SW 1271 (cell line): Measurements from ENCODE around the gene SUV39H1.
"Not testable (repeated sequence)": the region's sequence is repeated elsewhere in the genome, so short reads cannot be mapped to it uniquely, and the experiment has no call there.

Experiments
- DNase-seq, 2 experiments: peaks; one replicate each; lab custom pipeline; 2025; lab: John Stamatoyannopoulos, UW

SUV39H1 gene

DNA sequence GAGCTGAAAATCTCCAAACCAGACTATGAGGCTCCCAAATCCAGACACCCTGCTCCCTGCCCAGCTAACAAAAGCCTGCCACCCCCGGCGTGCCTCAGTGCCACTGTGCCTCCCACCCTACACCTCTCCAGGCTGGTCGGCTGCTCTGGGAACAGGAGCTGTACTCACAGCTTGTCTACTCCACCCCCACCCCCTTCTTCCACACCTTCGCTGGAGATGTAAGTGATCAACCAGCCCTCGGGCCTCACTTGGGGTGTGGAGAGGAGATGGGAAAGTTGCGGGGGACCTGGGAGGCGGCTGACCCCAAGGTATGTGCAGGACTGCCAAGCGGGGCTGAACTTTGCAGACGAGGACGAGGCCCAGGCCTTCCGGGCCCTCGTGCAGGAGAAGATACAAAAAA, 11.1 kb upstream of the SUV39H1 start:
- no peak for DNase-seq

DNA sequence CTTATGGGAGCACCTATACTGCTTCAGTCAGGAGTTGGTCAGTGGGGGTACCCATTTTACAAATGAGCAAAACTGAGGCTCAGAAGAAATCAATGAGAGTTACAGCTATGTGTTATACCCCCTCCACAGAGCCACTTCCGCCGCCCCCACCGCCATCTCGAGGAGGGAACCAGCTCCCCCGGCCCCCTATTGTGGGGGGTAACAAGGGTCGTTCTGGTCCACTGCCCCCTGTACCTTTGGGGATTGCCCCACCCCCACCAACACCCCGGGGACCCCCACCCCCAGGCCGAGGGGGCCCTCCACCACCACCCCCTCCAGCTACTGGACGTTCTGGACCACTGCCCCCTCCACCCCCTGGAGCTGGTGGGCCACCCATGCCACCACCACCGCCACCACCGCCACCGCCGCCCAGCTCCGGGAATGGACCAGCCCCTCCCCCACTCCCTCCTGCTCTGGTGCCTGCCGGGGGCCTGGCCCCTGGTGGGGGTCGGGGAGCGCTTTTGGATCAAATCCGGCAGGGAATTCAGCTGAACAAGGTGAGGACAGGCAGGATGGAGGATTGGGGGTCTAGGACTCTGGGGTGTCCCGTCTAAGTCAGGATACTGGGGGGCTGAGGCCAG, 7.9 kb upstream of the SUV39H1 start:
- no peak for DNase-seq

DNA sequence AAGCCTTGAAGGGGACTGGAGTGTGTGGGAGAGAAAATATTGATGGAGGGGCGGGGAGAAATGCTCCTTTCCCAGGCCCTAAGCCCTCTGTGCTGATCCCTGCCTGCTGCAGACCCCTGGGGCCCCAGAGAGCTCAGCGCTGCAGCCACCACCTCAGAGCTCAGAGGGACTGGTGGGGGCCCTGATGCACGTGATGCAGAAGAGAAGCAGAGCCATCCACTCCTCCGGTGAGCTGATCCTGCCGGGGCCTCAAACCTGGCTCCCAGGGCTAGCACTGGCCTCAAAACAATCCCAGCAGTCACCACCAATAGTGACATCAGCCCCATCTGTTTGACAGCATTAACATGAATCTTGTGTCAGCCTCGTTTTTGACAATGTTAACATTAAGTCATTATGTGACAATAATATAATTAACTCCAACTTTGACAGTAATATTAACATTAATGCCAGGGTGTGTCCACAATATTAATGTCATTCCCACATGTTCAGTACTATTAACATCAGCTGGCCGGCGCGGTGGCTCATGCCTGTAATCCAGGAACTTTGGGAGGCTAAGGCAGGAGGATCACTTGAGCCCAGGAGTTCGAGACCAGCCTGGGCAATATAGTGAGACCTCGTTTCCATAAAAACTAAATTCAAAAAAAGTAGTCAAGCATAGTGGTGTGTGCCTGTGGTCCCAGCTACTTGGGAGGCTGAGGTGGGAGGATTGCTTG, 7.2 kb upstream of the SUV39H1 start:
- DNase-seq: no peak

DNA sequence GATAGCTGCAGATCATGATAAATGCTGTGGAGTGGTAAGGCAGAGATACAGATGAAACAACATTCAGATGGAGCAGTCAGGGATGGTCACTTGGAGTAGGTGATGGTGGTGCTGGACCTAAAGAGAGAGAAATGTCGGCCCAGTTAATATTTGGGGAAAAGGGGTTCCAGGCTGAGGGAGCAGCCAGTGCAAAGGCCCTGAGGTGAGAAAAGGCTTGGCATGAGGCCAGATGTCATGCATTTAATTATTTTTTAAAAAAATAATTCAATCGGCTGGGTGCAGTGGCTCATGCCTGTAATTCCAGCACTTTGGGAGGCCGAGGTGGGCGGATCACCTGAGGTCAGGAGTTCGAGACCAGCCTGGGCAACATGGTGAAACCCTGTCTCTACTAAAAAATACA, 4.8 kb upstream of the SUV39H1 start:
- DNase-seq: not testable (repeated sequence)

DNA sequence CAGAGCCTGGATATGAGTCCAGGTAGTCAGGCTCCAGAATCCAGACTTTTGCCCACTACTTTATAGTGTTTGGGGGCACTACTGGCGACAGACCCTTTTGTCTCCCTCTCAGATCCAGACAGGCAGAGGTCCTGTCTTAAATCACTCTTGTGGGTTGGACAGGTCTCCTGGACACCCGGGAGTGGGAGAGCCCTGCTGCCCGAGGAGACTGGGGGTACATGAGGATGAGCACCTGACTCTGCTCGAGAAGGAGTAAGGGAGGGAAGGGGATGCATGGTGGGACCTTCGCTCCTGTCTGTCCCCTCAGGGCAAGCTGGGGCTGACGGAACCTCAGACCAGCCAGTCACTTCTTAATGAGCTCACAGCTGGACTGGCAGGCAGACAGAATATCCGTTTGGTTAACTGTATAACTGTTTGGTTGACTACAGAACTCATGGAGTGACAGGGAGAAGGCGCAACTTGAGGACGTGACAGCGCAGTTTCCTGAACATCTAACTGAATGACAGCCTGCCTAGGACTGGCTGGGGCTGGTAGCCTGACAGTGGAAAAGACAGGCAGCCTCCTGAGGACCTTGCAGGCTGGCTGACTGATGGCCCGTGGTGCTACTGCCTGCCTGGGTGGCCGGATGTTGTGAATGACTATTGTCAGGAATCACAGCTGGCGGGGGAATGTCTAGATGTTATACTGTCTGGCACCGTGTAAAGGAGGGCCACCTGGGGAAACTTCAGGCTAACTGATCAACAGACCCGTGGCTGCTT, 1.6 kb upstream of the SUV39H1 start:
- no peak for DNase-seq

DNA sequence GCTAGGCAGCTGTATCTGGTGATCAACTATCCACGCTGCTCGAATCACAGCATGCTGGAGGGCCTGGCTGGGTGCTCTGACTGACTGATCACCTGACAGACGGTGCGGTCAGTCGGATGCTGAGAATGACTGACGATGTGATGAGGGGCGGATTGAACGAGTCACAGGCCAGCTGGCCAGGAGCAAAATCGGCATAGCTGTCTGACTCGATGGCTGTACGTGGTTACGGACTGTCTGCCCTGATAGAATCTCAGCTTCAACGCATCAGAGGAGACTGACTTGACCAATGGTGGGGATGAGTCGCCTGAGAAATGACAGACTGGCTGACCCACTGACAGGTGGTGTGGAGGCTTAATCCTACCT, 1.0 kb upstream of the SUV39H1 start:
- DNase-seq: no peak

DNA sequence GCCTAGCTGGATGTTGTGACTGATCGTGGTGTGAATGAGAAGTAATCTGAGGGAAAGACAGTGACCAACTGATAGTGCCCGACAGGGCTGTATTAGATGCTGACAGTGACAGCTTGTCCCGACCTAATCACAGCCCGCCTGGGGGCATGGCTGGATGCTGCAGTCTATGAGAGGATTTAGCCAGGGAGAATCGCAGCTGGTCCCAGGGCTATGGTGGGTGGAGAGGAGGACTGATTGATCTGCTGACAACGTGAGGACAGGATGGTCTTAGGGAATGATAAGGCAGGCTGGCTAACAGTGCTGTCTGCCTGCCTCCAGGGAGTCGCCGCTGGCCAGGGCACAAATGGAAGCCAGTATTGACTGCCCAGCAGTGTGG, 621 bp upstream of the SUV39H1 start:
- DNase-seq: no peak

DNA sequence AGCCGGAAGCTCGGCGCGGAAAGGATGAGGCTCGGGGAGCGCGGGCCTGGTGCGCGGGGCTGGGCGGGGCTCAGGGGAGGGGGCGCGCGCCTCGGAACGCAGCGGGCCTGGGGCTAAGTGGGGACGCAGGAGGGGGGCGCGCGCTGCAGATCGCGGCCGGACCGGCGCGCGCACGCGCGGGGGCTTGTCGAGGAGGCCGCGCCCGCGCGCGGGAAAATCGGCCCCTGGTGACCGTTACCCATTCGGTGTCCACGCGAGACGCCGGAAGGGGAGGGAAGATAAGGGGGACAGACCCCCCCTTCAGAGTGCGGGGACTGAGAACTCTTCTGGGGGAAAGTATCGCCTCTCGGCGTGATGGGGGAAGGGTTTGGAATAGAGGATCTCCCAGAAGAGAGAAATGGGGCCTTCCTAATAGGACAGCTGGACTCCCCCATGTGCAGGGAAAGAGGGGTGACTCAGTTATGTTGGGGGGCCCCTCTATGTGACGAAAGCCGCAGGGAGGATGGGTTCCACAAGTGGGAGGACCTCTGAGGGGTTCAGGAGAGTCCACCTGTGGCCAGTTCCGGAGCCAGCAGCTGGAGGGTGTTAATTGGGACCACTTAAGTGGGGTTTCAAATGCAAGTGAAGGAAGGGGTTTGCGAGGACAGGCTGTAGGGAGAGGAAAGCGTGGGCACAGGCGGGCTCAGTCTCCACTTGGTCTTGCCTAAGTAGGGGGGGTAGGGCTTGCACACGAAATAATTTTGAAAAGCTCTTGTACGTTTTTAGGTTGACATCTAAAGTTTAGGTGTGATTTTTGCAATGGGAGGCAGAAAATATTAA, 584 bp downstream of the SUV39H1 start:
- no peak for DNase-seq

DNA sequence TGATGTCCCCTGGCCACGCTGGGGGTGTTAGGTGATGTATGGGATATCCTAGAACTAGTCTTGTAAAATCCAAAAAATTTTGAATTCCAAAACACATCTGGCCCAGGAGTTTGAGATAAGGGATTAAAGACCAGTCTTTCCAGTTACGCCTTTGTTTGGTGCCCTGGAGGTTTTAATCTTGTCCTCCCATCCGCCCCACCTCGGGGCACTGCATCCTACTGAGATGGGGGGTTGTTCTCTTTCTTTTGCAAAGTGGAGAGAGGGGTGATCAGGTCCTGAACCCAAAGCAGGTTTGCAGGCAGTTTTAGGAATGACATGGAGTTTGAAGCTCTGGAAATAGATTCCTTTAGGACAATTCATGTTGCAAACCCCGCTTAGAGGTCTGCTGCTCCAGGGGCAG, 1.8 kb downstream of the SUV39H1 start:
- no peak for DNase-seq

DNA sequence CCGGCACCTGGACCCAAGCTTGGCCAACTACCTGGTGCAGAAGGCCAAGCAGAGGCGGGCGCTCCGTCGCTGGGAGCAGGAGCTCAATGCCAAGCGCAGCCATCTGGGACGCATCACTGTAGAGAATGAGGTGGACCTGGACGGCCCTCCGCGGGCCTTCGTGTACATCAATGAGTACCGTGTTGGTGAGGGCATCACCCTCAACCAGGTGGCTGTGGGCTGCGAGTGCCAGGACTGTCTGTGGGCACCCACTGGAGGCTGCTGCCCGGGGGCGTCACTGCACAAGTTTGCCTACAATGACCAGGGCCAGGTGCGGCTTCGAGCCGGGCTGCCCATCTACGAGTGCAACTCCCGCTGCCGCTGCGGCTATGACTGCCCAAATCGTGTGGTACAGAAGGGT, 3.7 kb downstream of the SUV39H1 start:
- no peak for DNase-seq

DNA sequence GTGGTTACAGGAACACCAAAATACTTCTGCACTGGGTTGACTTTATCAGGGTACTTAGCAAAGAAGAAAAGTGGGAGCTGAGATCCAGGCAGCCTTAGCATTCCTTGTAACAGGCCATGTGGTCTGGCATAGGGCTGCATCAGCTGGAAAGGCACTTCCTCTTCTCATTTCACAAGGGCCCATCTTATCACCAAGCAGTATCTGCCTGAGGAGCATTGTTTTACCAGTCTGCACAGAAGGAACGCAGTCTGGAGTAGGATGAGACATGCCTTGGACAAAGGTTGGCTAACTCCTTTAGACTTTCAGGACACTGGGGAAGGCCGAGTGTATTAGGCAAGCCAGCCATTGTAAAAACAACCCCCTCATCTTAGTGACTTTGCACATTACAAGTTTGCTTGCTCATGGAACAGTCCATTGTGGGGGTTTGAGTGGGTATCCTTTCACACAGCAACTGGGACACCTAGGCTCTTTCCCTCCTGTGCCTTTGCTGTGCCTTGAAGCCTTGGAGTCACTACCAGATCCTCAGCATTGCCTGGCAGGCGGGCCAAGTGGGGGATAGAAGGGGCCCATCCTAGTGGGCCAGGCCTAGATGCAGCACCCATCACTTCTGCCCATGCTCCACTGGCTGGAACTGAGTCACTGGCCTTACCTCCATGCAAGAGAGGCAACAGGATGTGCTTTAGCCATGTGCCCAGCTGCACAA, 4.6 kb downstream of the SUV39H1 start:
- DNase-seq: no peak

DNA sequence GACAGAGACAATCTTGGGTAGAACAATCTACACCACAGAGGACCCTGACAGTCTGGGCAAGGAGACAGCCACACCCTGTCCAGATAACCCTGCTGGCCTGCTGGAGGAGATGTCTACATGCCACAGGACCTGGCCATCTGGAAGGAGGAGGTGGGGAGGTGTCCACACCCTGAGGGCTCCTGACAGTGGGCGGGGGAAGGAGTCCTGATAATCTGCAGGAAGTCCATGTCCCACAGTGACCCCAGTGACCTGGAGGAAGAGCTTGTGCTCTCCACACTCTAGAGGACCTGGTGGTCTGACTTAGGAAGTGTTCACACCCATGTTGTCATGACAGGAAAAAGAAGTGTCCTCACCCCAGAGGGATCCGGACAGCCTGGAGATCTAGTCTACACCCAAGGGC, 5.5 kb downstream of the SUV39H1 start:
- no peak for DNase-seq

DNA sequence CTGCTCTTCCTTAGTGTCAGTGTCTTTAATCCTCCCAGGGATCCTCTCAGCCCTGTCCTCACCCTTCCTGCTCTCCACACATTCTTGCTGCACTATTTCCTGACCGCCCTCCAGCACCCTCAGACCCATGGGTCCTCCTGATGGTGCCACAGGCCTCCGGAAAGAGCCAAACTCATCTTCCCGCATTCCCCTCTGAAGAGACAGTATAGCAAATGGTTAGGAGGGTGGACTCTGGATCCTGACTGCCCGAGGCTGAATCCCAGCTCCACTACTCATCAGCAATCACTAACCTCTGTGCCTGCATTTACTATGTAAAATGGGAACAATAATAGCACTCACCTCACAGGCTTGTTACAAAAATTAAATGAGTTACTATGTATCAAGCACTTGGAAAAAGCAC, 6.2 kb downstream of the SUV39H1 start:
- DNase-seq: no peak

DNA sequence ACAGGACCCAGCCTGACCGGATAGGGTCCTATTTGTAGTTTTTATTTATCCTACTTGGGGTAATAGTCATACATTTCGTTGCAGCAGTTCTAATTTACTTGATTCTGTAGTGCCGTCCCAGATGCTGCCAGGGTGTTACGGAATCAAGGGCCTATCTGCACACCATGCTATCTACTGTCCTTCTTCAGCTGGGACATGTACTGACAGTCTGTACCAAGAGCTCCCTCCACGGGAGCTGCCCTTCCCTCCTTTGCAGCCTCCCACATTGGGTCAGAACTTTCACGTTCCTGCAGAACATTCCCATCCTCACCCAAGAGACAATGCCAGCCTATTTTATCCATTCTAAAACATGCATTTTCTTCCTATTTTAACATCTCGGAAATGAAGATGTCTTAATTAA, 6.7 kb downstream of the SUV39H1 start:
- DNase-seq: no peak

DNA sequence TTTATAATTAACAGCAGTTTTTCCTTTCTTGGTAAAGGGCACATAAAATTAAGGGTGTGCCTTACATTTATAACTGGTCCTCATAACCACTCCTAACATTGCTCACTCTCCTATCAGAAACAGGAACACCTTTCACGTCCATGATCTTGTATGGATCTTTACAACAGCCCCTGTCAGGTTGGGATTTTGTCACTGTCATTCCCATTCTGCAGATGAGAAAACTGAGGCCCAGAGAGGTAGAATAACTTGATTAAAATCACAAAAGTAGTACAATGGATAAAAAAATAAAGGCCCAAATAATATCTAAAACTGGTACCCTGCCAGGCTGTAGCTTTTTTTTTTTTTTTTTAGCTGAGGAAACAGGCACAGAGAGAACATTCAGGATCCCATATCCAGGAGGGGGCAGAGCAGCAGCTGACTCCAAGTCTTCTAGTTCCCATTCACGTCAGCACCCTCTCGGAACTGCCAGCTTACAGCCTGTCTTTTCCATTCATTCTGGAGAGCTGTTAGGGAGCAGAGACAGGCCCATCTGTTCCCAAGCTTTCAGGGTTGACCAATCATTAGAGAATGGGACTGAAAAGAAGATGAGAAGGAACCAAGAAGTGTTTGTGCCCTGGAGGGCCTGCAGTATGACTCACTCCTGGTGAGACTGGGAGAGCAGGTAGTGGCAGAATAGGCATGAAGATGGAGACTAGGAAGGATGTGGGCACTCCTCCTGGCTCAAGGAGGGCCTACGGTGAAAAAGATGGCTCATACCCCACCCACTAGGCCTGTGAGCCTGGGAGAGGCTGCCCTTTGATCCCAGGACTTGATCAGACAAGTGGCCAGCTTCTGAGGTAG, 7.3 kb downstream of the SUV39H1 start:
- peak in 1 of 2 experiments; percentile 10 for DNase-seq

DNA sequence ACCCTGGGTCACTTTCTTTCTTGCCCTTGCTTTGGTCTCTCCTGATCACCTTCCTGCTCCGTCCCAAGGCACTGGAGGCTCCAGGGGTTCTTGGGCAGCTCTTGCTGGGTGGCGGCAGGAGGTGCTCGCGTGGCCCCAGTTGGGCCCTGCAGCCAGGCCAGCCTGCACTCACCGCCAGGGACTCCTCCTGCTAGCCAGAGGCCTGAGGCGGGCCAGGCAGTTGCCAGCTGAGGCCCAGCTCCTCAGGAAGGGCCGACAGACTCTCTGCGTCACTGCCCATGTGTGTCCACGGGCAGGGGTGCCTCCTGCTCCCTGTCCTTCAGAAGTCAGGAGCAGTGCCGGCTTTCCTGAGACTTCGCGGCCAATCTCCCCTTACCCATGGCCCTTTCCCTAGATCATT, 9.3 kb downstream of the SUV39H1 start:
- no peak for DNase-seq

DNA sequence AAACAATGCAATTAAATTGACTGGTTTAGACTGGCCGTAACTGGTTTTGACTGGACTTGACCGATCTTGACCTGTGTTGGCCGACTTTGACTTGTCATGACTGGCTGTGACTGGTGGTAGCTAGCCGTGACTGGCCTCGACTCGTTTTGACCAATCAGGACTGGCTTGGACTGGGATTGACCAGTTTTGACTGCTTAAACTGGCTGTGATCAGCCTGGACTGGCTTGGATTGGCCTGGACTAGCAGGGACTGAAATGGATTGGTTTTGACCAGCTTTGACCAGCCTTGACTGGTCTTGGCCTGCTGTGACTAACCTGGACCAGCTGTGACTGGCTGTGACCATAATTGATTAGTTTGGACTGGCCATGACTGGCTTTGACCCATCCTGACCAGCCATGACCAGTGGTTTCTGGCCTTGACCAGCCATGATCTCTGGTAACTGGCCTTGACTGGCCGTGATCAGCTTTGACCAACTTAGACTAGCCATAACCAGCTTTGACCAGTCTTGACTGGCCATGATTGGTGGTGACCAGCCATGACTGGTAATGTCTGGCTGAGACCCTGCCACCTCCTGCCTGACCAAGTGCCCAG, 13.1 kb downstream of the SUV39H1 start:
- no peak for DNase-seq

DNA sequence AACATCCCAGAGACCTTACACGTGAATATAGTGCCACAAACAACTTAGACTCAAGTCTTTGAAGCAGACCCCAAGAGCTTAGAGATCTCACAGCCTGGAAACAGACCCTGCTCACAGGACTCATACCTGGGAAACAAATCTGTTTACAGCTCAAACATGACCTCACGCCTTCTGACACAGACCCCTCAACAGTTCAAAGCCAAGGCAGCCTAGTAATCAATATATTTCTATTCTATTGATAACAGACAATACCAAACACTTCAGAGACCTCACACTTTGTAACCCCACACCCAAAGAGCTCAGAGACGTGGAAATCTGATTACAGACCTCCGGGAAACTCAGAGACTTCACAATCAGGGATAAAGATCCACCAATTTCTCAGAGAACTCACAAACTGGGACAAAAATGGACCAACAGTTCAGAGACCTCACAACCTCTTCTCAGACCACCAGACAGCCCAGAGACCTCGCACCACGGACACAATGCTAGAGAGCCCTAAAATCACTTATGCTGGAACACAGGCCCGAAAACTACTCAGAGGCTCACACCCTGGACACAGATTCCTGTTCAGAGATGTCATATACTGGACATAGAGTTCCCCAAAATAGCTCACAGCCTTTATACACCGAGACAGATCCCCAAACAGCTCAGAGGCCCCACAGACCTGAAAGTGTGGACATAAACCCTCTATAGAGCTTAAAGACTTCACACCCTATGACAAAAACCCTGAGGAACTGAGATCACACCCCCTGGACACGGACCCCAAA, 14.8 kb downstream of the SUV39H1 start:
- DNase-seq: no peak

DNA sequence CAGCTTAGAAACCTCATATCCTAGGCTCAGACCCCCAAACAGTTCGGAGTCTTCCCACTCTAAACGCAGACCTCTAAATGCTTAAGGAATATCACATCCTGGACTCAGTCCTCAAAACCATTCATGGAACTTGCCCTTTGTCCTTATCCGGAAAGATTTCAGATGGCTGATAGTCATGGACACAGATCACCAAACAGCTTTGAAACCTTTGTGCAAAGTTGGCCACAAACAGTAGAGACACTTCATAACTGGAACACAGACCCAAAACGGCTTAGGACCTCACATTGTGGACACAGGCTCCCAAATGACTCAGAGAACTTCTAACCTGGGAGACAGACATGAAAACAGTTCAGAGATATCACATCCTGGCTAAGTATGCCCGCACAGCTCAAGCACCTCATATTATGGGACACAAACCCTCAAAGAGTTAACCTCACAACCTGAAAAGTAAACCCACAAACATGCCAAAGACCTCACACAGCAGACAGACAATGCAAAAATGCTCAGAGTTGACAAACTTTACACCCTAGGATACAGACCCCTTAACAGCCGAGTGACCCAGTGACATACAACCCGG, 15.5 kb downstream of the SUV39H1 start:
- no peak for DNase-seq

DNA sequence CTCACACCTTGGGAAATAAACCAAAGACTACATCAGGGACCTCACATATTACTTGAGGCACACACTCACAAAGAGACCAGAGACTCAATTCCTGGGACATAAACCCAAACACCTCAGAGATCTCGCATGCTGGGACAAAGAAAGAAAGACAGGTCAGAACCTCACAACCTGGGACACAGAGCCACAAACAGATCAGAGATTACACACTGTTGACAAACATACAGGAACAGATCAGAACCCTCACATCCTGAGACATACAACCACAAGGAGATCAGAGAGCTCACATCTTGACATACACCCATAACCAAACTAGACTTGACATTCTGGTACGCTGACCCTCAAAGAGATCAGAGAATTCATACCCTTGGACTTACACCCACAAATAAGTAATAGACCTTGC, 17.3 kb downstream of the SUV39H1 start:
- no peak for DNase-seq
